Measurements from ENCODE around the gene PGAP6. TPM values are rescaled to one million over a fixed set of nuclear protein-coding genes. Genes with fewer than 3 reads are reported as not detected.

PGAP6 gene
- total and polyA plus RNA-seq, 9 of the 15 experiments (the other 6 are each of a cell fraction or from before 2014, with no cell fraction given), result 0.45 to 50.2 (median 39.3) TPM

DNA sequence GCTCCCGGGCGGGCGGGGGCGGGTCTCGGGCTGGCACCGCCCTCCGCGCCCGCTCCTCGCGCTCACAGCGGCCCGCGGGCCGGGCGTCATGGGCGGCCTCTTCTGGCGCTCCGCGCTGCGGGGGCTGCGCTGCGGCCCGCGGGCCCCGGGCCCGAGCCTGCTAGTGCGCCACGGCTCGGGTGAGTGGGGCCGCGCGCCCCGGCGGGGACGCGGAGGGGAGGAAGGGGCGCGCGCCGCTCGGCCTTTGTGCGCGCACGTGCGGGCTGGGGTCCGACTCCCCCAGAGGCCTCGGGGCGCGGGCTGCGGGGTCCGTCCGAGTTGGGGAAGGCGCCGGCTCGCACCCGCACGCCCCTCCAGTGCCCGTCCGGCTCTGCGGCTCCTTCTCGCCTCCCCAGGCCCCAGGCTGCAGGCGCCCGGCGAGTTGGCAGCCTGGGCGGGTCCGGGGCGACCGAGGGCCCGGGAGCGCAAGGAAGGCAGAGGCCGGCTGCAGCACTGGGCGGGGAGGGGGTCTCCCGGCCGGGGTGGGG is 15.4 kb upstream of the PGAP6 start, which contains the start of gene NME4 (continued):
- TF ChIP-seq, protein P1, sequence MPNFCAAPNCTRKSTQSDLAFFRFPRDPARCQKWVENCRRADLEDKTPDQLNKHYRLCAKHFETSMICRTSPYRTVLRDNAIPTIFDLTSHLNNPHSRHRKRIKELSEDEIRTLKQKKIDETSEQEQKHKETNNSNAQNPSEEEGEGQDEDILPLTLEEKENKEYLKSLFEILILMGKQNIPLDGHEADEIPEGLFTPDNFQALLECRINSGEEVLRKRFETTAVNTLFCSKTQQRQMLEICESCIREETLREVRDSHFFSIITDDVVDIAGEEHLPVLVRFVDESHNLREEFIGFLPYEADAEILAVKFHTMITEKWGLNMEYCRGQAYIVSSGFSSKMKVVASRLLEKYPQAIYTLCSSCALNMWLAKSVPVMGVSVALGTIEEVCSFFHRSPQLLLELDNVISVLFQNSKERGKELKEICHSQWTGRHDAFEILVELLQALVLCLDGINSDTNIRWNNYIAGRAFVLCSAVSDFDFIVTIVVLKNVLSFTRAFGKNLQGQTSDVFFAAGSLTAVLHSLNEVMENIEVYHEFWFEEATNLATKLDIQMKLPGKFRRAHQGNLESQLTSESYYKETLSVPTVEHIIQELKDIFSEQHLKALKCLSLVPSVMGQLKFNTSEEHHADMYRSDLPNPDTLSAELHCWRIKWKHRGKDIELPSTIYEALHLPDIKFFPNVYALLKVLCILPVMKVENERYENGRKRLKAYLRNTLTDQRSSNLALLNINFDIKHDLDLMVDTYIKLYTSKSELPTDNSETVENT (CRISPR knock-in tag; IDR thresholded peaks at IDR 0.05), result peak; percentile 73; the same call in 1 of the 2 replicates
- TF ChIP-seq YY1 (IDR thresholded peaks at IDR 0.05; ENCODE audit: borderline replicate concordance in 1 of 3, control insufficient read depth in 1 of 3, extremely low read depth in 1 of 3, insufficient read depth in 3 of 3, insufficient read length in 1 of 3, insufficient replicate concordance in 2 of 3, low read depth in 1 of 3, low read length in 2 of 3), result peak in 2 of 3 experiments; percentile 37 to 78
- TF ChIP-seq GATAD2B (IDR thresholded peaks at IDR 0.05; ENCODE audit: borderline replicate concordance), result peak; percentile 79
- TF ChIP-seq E2F3 (CRISPR knock-in tag; IDR thresholded peaks at IDR 0.05), result 0 out of 2 replicates have a peak, but pooled peaks have one; percentile 20
- peak; percentile 42 for TF ChIP-seq RBBP5 (IDR thresholded peaks at IDR 0.05; ENCODE audit: borderline replicate concordance, insufficient read depth, low read length, poor library complexity, severe bottlenecking)
- no peak for TF ChIP-seq PML (IDR thresholded peaks at IDR 0.05; ENCODE audit: low read length)
- peak; percentile 84 for TF ChIP-seq RB1 (IDR thresholded peaks at IDR 0.05; ENCODE audit: low read depth)
- TF ChIP-seq GABPB1 (CRISPR knock-in tag; IDR thresholded peaks at IDR 0.05), result no peak
- TF ChIP-seq, protein P2, sequence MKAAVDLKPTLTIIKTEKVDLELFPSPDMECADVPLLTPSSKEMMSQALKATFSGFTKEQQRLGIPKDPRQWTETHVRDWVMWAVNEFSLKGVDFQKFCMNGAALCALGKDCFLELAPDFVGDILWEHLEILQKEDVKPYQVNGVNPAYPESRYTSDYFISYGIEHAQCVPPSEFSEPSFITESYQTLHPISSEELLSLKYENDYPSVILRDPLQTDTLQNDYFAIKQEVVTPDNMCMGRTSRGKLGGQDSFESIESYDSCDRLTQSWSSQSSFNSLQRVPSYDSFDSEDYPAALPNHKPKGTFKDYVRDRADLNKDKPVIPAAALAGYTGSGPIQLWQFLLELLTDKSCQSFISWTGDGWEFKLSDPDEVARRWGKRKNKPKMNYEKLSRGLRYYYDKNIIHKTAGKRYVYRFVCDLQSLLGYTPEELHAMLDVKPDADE (conservative IDR thresholded peaks at IDR 0.05; ENCODE audit: control insufficient read depth, low read depth, low read length), result peak; percentile 82; the same call in 1 of the 2 replicates
- TF ChIP-seq RBFOX2 (IDR thresholded peaks at IDR 0.05; ENCODE audit: low read depth, low read length), result peak; percentile 74
- TF ChIP-seq, protein P3, sequence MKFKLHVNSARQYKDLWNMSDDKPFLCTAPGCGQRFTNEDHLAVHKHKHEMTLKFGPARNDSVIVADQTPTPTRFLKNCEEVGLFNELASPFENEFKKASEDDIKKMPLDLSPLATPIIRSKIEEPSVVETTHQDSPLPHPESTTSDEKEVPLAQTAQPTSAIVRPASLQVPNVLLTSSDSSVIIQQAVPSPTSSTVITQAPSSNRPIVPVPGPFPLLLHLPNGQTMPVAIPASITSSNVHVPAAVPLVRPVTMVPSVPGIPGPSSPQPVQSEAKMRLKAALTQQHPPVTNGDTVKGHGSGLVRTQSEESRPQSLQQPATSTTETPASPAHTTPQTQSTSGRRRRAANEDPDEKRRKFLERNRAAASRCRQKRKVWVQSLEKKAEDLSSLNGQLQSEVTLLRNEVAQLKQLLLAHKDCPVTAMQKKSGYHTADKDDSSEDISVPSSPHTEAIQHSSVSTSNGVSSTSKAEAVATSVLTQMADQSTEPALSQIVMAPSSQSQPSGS (CRISPR knock-in tag; IDR thresholded peaks at IDR 0.05), result no peak
- TF ChIP-seq DNMT1 (IDR thresholded peaks at IDR 0.05), result no peak
- 0 out of 2 replicates have a peak, but pooled peaks have one; percentile 2 for TF ChIP-seq BRD4 (IDR thresholded peaks at IDR 0.05)
- 0 out of 2 replicates have a peak, but pooled peaks have one; percentile 30 for TF ChIP-seq POLR2H (tag; IDR thresholded peaks at IDR 0.05; ENCODE audit: low read depth)
- TF ChIP-seq, protein P4, sequence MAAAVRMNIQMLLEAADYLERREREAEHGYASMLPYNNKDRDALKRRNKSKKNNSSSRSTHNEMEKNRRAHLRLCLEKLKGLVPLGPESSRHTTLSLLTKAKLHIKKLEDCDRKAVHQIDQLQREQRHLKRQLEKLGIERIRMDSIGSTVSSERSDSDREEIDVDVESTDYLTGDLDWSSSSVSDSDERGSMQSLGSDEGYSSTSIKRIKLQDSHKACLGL (CRISPR knock-in tag; IDR thresholded peaks at IDR 0.05; ENCODE audit: borderline replicate concordance, poor library complexity, severe bottlenecking), result peak; percentile 62
- TF ChIP-seq U2AF1 (optimal IDR thresholded peaks at IDR 0.05; ENCODE audit: low read depth, low read length), result peak; percentile 49
- no peak for TF ChIP-seq RFX7 (CRISPR knock-in tag; IDR thresholded peaks at IDR 0.05)
- TF ChIP-seq TGIF2 (CRISPR knock-in tag; IDR thresholded peaks at IDR 0.05), result no peak
- peak; percentile 66 for TF ChIP-seq SIN3B (IDR thresholded peaks at IDR 0.05; ENCODE audit: low read depth)
- TF ChIP-seq SIN3A (IDR thresholded peaks at IDR 0.05; ENCODE audit: borderline replicate concordance in 2 of 2, control insufficient read depth in 1 of 2, low read depth in 2 of 2, low read length in 2 of 2), result peak; percentile 47 to 67; a peak in 2 of 4 replicates
- peak; percentile 67 for TF ChIP-seq CHD1 (IDR thresholded peaks at IDR 0.05; ENCODE audit: low read length)
- peak; percentile 72 for TF ChIP-seq BHLHE40 (IDR thresholded peaks at IDR 0.05; ENCODE audit: low read length)

Measured in K562 (cell line).